Measurements from ENCODE around the gene LRRC3C. TPM values are rescaled to one million over a fixed set of nuclear protein-coding genes. Genes with fewer than 3 reads are reported as not detected.

Gene LRRC3C
- total RNA-seq, 3 donors from 2014 or later = 1.2 TPM; not detected in 2

- Histone ChIP-seq H3K9me3 (no peaks in the 10 kb centered on the region), H3K27ac (no peak overlapping the region), H3K36me3 (no peaks in the 10 kb centered on the region), H3K4me1 (peaks cover 0 to 3% of the 10 kb centered on the region in 2 donors), H3K4me3 (no peak overlapping the region), H3K27me3 (no peaks in the 10 kb centered on the region)
- TF ChIP-seq POLR2A (IDR thresholded peaks at IDR 0.05) (no peak), POLR2AphosphoS5 (IDR thresholded peaks at IDR 0.05) (no peak), CTCF (IDR thresholded peaks at IDR 0.05) (no peak)
- no peak for DNase-seq (ENCODE audit: low spot score in 2 of 2)
- intact Hi-C loops (cut with DNase I; ENCODE audit: low total_unique reads) = no loop called here
Observed at GRCh38 chr17:39974433-39974832, 46.9 kb downstream of the LRRC3C start.

- H3K27me3 ChIP-seq = no peaks in the 10 kb centered on the region
- no peak for TF ChIP-seq CTCF (IDR thresholded peaks at IDR 0.05)
- TF ChIP-seq POLR2AphosphoS5 (IDR thresholded peaks at IDR 0.05) = no peak
- TF ChIP-seq POLR2A (IDR thresholded peaks at IDR 0.05) = no peak
- H3K36me3 ChIP-seq = no peaks in the 10 kb centered on the region
- peaks cover 0 to 5% of the 10 kb centered on the region in 2 donors for H3K4me1 ChIP-seq
- no peak overlapping the region for H3K4me3 ChIP-seq
- intact Hi-C loops (cut with DNase I; ENCODE audit: low total_unique reads) = no loop called here
- no peaks in the 10 kb centered on the region for H3K9me3 ChIP-seq
- no peak for DNase-seq (ENCODE audit: low spot score in 2 of 2)
- no peak overlapping the region for H3K27ac ChIP-seq
Observed at GRCh38 chr17:39975801-39976200, 48.3 kb downstream of the LRRC3C start.

- H3K36me3 ChIP-seq = peaks cover under 1% of the 10 kb centered on the region
- no peak for TF ChIP-seq POLR2A (IDR thresholded peaks at IDR 0.05)
- no peak for TF ChIP-seq POLR2AphosphoS5 (IDR thresholded peaks at IDR 0.05)
- no peak for TF ChIP-seq CTCF (IDR thresholded peaks at IDR 0.05)
- intact Hi-C loops (cut with DNase I; ENCODE audit: low total_unique reads) = no loop called here
- no peak for DNase-seq (ENCODE audit: low spot score in 2 of 2)
- H3K27me3 ChIP-seq = no peaks in the 10 kb centered on the region
- H3K9me3 ChIP-seq = no peaks in the 10 kb centered on the region
- peak overlapping the region in 1 of 2 donors; percentile 92 for H3K27ac ChIP-seq
- H3K4me3 ChIP-seq = no peak overlapping the region
- H3K4me1 ChIP-seq = peaks cover 0 to 18% of the 10 kb centered on the region in 2 donors
Observed at GRCh38 chr17:39979016-39979670, 51.6 kb downstream of the LRRC3C start.

GRCh38 chr17:39979893-39980350 is 52.4 kb downstream of the LRRC3C start:
- no peak for DNase-seq (ENCODE audit: low spot score in 2 of 2)
- peak overlapping the region; percentile 92 to 96 for H3K27ac ChIP-seq

More at GRCh38 chr17:39979893-39980350, 52.4 kb downstream of the LRRC3C start:
- no peak for TF ChIP-seq CTCF (IDR thresholded peaks at IDR 0.05)
- TF ChIP-seq POLR2AphosphoS5 (IDR thresholded peaks at IDR 0.05) = no peak
- intact Hi-C loops (cut with DNase I; ENCODE audit: low total_unique reads) = no loop called here
- Histone ChIP-seq H3K9me3 (no peaks in the 10 kb centered on the region), H3K4me1 (peaks cover 0 to 18% of the 10 kb centered on the region in 2 donors), H3K36me3 (peaks cover 5% of the 10 kb centered on the region), H3K27me3 (no peaks in the 10 kb centered on the region), H3K4me3 (peak overlapping the region; percentile 98 to 99 (median 98))
